Tibial nerve (tissue), 4 donors: ENCODE data around the gene IFTAP. TPM values are rescaled to one million over a fixed set of nuclear protein-coding genes. Genes with fewer than 3 reads are reported as not detected.

Experiments
- DNase-seq, 2 donors: peaks; one replicate each; pipeline ENCODE4 v3.0.0-alpha.2; 2019; ENCODE audit warnings: low spot score in 2 of 2
- H3K27ac ChIP-seq, 4 donors: fragments of 200-600 bp; sonication (generic) in 3 of 4; one replicate each; pipeline ENCODE4 v1.5.1; 2017 to 2019; ENCODE audit warnings: mild to moderate bottlenecking in 1 of 4
- H3K27me3 ChIP-seq, 2 donors: fragments of 200-600 bp; sonication (generic) in 1 of 2; one replicate each; pipeline versions ENCODE4 v1.5.1 to v1.6.0; 2017 to 2019
- H3K36me3 ChIP-seq, 3 donors: fragments of 200-600 bp; sonication (generic); one replicate each; pipeline ENCODE4 v1.5.1; 2018 to 2019
- H3K4me1 ChIP-seq, 4 donors: fragments of 200-600 bp; sonication (generic) in 3 of 4; one replicate each; pipeline ENCODE4 v1.5.1; 2017 to 2019
- H3K4me3 ChIP-seq, 4 donors: fragments of 200-600 bp; sonication (generic) in 3 of 4; one replicate each; pipeline ENCODE4 v1.5.1; 2017 to 2019; ENCODE audit warnings: mild to moderate bottlenecking in 1 of 4, moderate library complexity in 1 of 4
- H3K9me3 ChIP-seq, 4 donors: fragments of 200-600 bp; sonication (generic) in 3 of 4; one replicate each; pipeline ENCODE4 v1.5.1; 2017 to 2019
- CTCF ChIP-seq, 5 experiments: fragments of 200-600 bp in 3 of 5; fragments of 450-650 bp in 2 of 5; sonication (generic) in 3 of 5; IDR thresholded peaks; one replicate each; pipeline ENCODE4 v1.5.1; 2016 to 2019; ENCODE audit warnings: antibody characterized with exemption in 5 of 5, mild to moderate bottlenecking in 3 of 5, moderate library complexity in 2 of 5
- EP300 ChIP-seq, 2 donors: sonication (generic); formaldehyde crosslinking; IDR thresholded peaks; one replicate each; pipeline ENCODE4 v1.6.1; 2017; ENCODE audit warnings: antibody characterized with exemption in 2 of 2, mild to moderate bottlenecking in 1 of 2
- POLR2A ChIP-seq, 2 donors: fragments of 450-650 bp; IDR thresholded peaks; one replicate each; pipeline ENCODE4 v1.6.1; 2017; ENCODE audit warnings: antibody characterized with exemption in 2 of 2, mild to moderate bottlenecking in 2 of 2, moderate library complexity in 2 of 2
- WGBS, 2 donors: methylation state at CpG; one replicate each; pipeline ENCODE4 v1.1.5; 2018; 5-methylcytosine and 5-hydroxymethylcytosine counted together
- total RNA-seq, 4 donors: library from RNA; depleted of rRNA; stranded (reverse); fragments of >200 nt; gene quantifications; one replicate each; pipeline ENCODE4 v1.1.0, GENCODE V29; 2016

Gene IFTAP
- total RNA-seq, 4 donors from 2014 or later, result 17.2 to 40.2 (median 20.7) TPM

- Histone ChIP-seq H3K27me3 (no peaks in the 10 kb centered on the region), H3K4me3 (no peak overlapping the region), H3K36me3 (no peaks in the 10 kb centered on the region), H3K9me3 (no peaks in the 10 kb centered on the region), H3K4me1 (no peaks in the 10 kb centered on the region), H3K27ac (no peak overlapping the region)
- WGBS, 2 donors, result 90 to 95% methylated on average over 2 of the region's 2 CpGs
- TF ChIP-seq POLR2A (IDR thresholded peaks at IDR 0.05) (no peak), EP300 (IDR thresholded peaks at IDR 0.05) (no peak), CTCF (IDR thresholded peaks at IDR 0.05) (no peak)
- no peak for DNase-seq
These were observed 33.2 kb downstream of the IFTAP start for GRCh38 chr11:36627471-36627870.

GRCh38 chr11:36628141-36628540 lies 33.8 kb downstream of the IFTAP start:
- TF ChIP-seq CTCF (IDR thresholded peaks at IDR 0.05) (no peak), POLR2A (IDR thresholded peaks at IDR 0.05) (no peak)
- Histone ChIP-seq H3K9me3 (no peaks in the 10 kb centered on the region), H3K4me3 (no peak overlapping the region), H3K27ac (no peak overlapping the region), H3K4me1 (no peaks in the 10 kb centered on the region), H3K27me3 (no peaks in the 10 kb centered on the region), H3K36me3 (no peaks in the 10 kb centered on the region)
- whole genome bisulfite sequencing, 2 donors, result 89 to 95% methylated on average over 5 of the region's 5 CpGs
- no peak for DNase-seq

GRCh38 chr11:36628765-36629244 lies 34.5 kb downstream of the IFTAP start:
- Histone ChIP-seq H3K36me3 (peaks cover 0 to 6% (median 0%) of the 10 kb centered on the region in 3 donors), H3K27me3 (no peaks in the 10 kb centered on the region), H3K9me3 (no peaks in the 10 kb centered on the region), H3K27ac (no peak overlapping the region), H3K4me3 (no peak overlapping the region), H3K4me1 (no peaks in the 10 kb centered on the region)
- WGBS, 2 donors, result 53 to 67% methylated on average over 4 of the region's 4 CpGs
- no peak for TF ChIP-seq EP300 (IDR thresholded peaks at IDR 0.05)
- no peak for TF ChIP-seq CTCF (IDR thresholded peaks at IDR 0.05)
- no peak for TF ChIP-seq POLR2A (IDR thresholded peaks at IDR 0.05)
- DNase-seq, result no peak

- 48 to 72% methylated on average over 2 of the region's 2 CpGs for WGBS, 2 donors
- no peak overlapping the region for H3K4me3 ChIP-seq
- H3K9me3 ChIP-seq, result no peaks in the 10 kb centered on the region
- no peaks in the 10 kb centered on the region for H3K4me1 ChIP-seq
- no peaks in the 10 kb centered on the region for H3K27me3 ChIP-seq
- no peak overlapping the region for H3K27ac ChIP-seq
- no peak for DNase-seq
- TF ChIP-seq CTCF (IDR thresholded peaks at IDR 0.05), result no peak
- TF ChIP-seq EP300 (IDR thresholded peaks at IDR 0.05), result no peak
- no peak for TF ChIP-seq POLR2A (IDR thresholded peaks at IDR 0.05)
- H3K36me3 ChIP-seq, result peaks cover 0 to 19% (median 0%) of the 10 kb centered on the region in 3 donors
These were observed 37.5 kb downstream of the IFTAP start for GRCh38 chr11:36631774-36632173.

- no peaks in the 10 kb centered on the region for H3K4me1 ChIP-seq
- no peak for TF ChIP-seq CTCF (IDR thresholded peaks at IDR 0.05)
- no peak for TF ChIP-seq EP300 (IDR thresholded peaks at IDR 0.05)
- TF ChIP-seq POLR2A (IDR thresholded peaks at IDR 0.05), result no peak
- 60 to 62% methylated on average over 4 of the region's 4 CpGs for WGBS, 2 donors
These were observed 41.0 kb downstream of the IFTAP start for GRCh38 chr11:36635066-36635862.

More at GRCh38 chr11:36635066-36635862, 41.0 kb downstream of the IFTAP start:
- DNase-seq, result no peak
- H3K9me3 ChIP-seq, result no peaks in the 10 kb centered on the region
- no peak overlapping the region for H3K27ac ChIP-seq
- no peak overlapping the region for H3K4me3 ChIP-seq
- no peaks in the 10 kb centered on the region for H3K27me3 ChIP-seq
- H3K36me3 ChIP-seq, result peaks cover 0 to 25% (median 0%) of the 10 kb centered on the region in 3 donors
